ENCODE results near the gene RPS6KA2.

The RPS6KA2 gene

DNA sequence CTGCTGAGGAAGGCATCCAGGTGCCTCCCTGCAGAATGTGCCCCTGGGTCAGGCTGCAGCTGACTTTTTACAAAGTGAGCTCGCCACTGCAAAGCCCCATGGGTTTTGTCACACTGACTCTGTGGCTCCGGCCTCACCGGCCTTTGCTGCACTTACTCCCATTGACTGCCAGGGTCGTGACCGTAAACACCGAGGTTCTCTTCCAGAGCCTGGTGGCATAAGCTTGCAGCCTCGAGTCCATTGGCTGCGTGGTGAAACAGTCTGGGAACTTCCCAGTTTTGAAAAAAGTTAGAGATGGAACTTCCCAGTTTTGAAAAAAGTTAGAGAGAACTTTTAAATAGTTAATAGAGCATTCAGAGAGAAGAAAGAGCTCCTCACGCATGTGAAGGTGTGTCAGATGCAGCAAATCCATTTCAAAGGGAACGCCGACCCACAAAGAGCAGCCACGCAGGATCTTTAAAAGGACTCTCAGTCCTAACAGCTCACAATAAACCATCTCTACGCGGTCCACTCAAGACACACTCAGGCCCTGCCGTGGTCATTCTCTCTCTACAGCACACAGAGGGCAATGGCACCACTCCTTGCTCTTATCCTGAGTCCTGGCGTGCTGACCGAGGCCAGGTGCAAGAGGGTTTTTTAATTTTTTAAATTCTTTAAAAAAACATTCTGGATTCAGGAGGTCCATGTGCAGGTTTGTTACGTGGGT is 53.4 kb downstream of the RPS6KA2 start:
- DNase-seq (ENCODE audit: low read depth in 2 of 2): no peak

DNA sequence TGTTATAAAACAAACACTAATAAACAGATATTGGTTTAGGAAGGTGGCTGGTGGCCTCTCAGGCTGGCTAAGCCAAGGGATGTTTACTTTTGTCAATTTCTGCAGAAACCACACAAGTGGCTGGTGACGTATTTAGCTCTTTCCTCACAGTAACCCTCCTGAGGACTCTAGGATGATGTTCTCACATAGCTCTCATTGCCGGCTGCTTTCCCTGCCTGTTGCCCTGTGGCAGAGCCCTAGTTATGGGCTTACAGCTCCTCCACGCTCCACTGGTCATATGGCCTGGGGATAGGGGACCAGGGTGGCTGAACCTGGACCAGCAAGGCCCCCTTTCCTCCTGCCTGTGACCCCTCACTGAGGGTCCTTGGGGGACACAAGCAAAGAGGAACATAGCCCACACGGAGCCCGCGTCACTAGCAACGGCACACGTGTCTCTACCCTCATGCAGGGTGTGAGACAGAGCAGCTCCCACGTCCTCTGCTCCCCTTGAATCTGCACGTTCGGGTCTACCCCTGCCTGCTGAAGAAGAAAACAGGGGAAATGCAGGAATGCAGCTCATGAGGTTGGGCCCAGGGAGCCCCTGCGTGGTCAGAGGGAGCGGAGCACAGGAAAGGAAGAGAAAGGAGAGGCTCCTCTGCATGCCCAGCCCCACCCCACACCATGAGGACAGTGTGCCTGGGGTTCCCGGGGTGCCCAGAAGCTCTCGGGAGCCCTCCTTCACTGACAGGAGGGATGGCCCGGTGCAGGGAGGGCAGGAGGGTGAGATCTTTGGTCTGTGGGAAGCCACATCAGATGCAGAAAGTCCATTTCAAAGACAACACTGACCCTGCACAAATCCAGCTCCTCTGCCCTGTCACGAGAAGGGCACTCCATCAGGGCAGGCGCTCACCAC is 54.4 kb downstream of the RPS6KA2 start:
- no peak for DNase-seq (ENCODE audit: low read depth in 2 of 2)

DNA sequence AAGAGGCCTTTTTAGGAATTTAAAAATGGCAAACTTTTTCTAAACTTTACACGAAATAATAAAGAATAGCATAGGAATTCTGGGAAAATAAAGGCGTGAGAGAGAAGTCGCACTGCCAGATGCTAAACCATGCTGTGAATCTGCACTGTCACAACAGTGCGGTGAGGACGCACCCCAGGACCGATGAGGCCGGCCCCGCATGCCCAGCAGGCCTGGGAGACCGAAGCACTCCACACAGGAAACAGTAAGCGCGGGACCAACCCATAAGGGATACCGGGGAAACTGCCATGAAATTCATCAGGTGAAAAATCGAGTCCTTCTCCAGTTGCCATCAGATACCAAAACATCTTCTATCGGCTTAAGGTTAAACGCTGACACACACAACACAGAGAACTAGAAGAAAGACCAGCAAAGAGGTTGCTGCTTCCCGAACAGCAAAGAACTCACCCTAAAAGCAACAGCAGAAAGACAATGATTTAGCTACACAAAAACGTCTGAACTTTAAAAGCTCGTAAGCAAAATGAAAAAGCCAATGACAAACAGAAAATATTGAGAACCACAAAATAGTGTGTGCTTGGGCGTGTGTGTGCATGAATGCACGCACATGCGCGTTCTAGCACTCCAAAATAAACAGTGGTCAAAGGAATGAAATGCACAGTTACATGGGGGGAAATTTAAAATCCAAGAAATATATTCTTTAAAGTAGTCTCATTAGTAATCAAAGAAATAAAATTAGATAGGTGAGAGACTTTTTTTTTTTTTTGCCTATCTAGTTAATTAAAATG is 55.9 kb downstream of the RPS6KA2 start:
- DNase-seq (ENCODE audit: low read depth in 2 of 2): no peak

DNA sequence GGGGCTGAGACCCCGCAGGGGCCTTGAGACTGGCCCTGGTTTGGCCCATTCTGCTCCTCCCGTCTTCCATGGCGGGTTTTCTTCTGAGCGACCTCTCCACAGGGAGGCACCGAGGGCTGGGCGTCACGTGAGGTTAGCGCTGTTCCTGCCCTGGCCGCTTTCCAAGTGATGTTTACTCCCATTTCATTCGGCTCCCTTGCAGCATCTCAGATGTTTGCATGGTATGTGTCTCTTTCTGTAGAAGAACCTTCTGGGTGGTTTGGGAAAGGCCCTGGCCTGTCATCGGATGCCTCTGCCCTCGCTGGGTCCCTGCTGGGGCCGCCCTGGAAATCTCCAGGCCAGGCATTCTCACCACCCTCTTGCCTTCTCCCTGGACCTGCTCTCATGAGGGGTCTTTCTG is 57.8 kb downstream of the RPS6KA2 start:
- no peak for DNase-seq (ENCODE audit: low read depth in 2 of 2)

DNA sequence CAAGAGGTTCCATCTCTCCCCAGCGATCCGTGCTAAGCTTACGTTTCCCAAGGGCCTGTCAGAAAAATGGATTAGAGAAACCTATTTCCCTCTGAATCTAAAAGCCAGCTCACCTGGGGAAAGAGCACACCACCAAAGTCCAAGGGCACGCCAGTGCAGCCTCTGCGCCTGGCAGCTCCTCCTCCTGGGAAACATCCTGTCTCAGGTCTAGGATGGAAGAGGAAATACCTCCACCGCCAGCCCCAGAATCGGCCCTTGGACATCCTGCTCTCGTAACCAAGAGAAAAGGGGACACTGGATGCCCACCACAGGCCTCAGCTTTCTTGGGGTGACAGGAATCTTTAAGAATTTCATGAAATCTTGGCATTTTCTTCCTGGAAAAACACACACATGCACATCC is 59.2 kb downstream of the RPS6KA2 start:
- DNase-seq (ENCODE audit: low read depth in 2 of 2): no peak

DNA sequence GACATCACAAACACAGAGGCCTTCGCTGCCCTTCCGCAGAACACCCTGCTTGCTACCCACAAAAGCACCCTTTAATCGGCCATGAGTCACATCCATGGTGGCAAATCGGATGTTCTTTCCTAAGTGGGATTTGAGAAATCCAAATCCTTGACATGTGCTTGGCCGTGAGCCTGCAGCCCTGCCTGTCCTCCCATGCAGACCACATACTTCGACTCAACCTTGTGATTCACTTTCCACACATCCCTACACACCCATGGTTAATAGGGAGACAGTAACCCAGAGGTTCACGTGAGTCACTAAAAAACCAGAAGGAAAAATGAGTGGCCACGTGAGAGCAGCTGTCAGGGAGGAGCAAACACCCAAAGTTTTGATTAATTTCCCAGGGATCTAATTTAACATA is 59.9 kb downstream of the RPS6KA2 start:
- DNase-seq (ENCODE audit: low read depth in 2 of 2): no peak

DNA sequence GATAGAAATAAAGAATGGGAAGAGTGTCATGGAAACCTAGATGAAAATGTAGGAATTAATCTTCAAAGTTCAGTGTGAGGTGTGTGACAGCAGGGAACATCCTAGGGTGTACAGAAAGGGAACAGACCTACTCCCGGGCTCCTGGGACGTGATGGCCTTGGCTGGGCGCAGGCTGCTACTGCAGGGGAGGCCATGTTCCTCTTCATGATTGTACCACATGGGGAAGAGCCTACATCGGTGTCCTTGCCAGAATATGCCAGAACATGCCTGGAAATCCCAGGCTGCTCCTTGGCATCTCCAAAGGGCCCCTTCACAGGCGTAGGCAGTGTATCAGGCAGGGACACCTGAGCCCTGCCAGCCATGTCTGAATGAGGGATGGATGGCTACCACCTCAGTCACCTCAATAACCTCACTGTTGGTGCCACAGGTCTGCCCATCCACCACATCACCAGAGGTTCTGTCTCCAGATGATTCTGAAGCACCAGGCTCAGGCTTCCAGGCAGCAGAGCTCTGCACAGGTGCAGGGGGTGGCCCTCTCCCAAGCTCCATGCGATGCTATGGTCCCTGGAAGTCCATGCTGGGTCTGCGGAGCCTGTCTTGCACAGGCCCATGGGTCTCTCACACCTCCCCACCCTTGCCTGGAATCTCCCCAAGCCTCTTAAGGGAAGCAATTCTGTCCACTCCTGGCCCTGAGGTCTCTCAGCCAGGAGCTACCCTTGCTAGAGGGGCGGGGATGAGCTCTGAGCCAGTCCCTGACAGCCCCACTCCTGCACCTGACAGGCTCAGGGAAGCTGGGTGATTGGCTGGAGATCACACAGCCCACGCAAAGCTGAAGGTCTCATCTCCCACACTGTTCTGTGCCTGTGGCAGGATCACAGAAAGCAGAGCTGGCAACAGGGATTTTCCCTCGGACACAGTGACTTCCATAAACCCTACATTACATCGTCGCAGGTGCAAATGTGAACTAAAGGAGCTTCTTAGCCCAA is 60.7 kb downstream of the RPS6KA2 start:
- no peak for DNase-seq (ENCODE audit: low read depth in 2 of 2)

DNA sequence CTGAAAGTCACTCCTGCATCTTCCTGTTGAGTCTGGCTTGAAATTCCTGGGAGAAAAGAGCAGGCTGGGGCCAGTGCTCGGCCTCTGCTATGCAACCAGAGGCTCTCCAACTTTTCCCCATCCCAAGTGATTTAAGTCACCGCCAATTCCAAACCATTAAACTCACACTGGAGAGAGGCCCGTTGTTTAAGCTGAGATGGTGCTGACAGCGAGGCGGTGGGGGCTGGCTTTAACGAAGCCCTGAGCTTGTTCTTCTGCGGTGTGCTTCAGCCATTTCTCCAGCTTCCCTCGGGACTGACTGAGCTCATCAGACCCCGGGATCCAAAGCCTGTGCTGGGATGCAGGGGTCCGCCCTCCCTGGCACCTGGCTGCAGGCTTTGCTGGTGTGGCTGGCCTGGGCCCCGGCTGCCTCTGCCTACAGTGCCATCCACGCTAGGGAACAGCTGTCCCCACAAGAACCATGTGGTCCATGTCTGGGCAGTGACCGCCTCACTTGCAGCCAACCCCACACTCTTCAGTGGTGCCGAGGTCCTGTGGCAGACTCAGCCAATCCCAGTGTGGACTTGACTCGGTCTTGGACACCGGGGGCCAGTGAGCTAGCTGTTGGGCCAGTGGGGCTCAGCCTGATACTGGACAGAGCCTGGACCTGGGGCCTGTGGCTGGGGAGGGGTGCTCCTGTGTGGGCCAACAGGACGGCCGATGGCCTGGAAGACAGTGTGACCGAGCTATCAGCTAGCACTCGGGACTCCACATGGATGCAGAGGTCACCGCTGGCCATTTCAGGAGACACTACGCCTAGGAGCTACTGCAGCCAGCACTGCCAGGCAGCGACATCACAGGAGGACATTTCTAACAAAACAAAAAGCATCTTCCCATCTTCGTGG is 61.7 kb downstream of the RPS6KA2 start:
- DNase-seq (ENCODE audit: low read depth in 2 of 2): no peak

DNA sequence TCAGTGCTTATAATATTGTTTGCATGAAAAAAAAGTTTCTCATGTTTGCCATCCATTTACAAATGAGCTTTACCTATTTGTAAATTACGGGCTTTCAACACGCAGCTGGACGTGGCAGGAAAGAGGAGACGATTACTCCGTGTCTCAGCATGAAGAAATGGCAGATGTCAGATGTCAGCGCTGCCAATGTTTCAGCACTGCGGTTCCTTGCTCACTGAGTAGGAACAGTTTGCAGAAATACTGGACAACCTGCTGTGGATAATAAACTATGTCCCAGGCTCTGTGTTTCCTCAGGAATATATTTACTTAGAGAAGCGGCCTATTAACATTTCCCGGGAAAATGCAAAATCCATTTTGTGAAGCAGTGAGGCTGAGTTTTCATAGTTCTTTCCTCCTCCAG is 63.2 kb downstream of the RPS6KA2 start:
- no peak for DNase-seq (ENCODE audit: low read depth in 2 of 2)

DNA sequence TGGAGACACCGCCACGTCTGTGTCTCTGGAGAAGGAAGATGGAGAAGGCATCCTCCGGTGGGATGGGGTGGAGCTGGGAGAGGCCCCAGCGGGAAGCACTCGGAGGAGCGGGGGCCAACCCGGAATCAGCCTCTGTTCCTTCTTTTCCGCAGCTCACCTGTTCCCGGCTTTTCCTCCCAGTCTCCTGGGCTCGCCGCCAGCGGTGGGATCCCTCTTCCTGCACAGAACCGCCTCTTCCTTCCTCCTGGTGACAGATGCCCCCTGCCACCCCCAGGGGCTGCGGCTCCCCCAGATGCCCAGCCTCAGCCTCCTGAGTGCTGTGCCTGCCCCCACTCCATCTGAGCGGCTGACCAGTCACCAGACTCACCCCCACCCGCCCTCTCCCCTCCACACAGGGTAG is 63.9 kb downstream of the RPS6KA2 start:
- no peak for DNase-seq (ENCODE audit: low read depth in 2 of 2)

DNA sequence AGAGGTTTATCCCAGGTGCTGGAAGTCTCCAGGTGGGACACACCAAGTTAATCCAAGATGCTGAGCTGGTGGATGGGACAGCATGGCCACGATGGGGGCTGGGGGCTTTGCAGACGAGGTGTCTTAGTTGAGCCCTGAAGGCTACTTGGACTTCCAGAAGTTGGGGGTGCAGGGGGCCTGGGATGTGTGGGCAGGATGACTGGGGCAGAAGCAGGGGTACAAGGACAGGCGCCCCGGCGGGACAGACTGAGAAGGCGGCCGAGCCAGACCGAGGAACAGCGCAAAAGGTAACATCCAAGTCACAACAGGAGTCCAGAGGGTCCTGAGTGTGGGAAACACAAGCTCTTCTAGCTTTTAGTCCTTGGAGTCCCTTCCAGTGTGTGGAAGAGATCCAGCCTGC is 64.3 kb downstream of the RPS6KA2 start:
- DNase-seq (ENCODE audit: low read depth in 2 of 2): no peak

DNA sequence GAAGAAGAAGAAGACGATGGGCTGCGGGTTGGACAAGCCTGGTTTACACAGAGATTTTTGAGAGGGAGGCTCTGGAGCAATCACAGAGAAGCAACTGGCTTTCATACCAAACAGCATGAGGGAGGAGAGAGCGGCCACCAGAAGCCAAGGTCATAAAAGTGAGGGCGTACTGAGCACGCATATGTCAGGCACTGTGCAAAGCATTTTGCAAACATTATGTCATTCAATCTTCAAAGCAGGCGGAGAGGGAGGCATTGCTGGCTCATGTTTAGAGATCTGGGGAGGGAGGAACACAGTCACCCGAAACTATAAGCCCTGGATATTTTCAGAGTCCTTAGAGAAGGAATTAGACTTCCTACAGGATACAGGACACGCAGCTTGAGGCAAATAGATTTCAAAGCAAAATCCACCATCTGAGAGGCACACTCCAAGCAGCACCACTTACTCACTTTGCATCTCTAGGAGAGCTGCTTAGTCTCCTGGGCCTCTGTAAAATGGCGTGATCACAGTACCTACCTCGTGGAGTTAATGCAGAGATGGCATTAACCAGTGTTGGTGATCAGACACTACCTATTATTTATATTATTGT is 65.2 kb downstream of the RPS6KA2 start:
- DNase-seq (ENCODE audit: low read depth in 2 of 2): no peak

DNA sequence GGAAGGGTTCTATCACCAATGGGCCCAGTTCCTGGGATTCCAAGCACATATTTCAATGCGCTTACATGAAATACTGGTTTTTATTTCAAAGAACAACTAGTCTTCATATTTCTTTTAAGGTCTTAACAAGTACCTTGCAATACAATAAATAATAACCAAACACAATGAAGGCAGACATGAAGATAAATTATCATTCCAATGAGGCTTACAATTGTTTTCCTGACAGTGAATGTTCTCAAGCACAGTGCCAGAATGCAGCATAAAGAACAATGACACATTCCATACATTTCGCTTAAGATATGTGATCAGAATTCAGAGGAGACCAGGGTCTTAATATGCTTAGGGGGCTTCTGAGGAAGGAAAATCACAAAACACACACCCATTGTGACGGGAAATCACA is 66.8 kb downstream of the RPS6KA2 start:
- no peak for DNase-seq (ENCODE audit: low read depth in 2 of 2)

DNA sequence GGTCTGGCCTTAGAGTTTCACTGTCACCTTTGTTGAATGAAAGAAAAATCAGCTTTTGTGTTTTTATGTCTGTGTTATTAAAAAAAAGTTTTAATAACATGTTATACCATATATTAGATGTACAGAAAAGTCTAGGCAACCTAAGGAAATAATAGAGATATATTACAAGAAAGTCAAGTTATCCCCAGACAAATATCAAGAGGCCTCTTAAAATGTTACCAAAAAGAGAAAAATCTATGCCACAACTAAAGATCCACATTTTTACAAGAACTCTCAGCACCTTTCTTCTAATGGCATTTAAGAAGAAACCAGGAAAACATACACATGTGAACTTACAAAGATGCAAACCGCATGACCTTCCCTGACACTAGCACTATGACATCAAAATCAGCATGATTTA is 67.4 kb downstream of the RPS6KA2 start:
- no peak for DNase-seq (ENCODE audit: low read depth in 2 of 2)

DNA sequence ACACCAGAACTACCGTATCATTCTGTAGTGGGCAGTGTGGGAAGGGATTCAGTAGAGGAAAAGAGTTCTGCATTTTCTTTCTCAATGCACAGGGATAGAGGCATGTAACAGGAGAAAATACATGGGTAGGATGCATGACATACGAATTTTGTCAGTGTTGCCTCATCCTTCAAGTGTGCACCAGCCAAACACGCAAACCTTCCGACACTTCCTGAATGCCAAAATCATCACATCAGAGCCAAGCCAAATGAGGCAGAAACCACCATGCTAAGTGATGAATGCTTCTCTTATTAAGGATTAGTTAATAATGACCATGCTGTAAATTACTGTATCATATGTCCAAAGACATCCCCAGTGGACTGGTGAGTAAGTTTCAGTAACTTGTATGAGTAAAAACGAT is 67.8 kb downstream of the RPS6KA2 start:
- DNase-seq (ENCODE audit: low read depth in 2 of 2): no peak

DNA sequence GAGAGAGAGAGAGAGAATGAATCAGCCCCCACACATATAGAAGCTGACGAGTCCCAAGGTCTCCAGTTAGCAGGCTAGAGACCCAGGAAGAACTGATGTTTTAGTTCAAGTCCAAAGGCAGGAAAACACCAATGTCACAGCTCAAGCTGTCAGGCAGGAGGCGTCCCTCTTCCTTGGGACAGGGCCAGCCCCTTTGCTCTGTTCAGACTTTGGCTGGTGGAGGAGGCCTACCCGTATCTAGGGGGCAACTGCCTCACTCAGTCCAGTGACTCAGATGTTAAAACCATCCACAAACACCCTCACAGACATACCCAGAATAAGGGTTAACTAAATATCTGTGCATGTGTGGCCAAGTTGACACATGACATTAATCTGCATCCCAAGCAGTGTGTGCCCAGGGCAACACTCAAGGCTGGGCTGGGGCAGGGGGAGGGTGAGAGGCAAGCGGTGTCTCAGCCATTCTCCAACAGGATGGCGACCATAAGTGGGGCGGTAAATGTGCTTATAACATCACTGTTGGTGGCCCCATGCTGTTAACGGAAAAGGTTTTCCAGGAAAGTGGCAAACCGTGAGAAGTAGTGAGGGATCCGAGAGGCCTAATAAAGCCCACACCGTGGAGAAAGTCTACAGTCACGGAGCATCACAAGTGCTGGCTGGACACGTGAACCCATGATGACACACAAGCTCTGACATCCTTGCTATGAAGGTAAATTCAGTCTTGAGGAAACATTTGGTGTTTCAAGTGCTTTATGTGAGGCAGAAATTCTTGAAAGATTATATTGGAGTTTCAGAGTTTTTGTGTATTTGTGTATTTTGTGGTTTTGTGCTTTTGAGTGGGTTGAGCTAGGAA is 68.7 kb downstream of the RPS6KA2 start:
- no peak for DNase-seq (ENCODE audit: low read depth in 2 of 2)

DNA sequence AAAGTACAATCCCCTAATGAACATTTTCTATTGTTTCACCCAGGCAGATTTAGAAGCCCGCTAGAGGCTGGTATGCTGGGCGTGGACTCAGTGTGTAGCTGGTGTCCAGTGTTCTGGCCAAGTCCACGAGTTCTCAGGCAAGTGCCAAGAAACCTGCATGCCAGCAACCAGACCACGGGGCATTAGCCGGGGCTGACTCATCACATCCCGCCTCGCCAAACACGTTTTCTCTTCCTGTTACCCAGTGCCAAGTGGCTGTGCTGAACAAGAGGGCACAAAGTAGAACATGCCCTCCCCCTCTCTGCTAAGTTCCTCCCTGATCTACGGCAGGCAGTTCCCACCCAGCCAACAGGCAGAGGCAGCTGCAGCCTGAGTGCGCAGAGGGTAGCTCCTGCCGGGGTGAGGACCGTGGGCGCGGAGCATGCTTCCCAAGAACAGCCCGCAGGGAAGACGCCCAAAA is 70.2 kb downstream of the RPS6KA2 start:
- no peak for DNase-seq (ENCODE audit: low read depth in 2 of 2)

DNA sequence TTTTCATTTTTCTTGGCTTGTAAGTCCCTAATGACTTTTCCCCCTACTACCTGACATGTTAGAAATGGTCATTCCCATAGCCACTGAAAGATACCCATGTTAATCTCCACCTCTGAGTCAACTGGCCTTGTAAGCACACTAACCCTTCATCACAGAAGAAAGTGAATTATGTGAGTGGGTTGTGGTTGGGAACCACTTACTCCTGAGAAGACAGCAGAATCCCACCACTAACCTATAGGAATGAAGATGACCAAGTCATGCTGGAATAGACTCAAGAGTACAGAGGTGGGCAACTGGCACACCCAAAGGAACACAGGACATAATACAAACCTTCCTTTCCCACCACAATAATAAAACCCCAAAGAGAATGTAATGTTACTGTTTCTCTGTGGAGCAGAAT is 70.7 kb downstream of the RPS6KA2 start:
- no peak for DNase-seq (ENCODE audit: low read depth in 2 of 2)

DNA sequence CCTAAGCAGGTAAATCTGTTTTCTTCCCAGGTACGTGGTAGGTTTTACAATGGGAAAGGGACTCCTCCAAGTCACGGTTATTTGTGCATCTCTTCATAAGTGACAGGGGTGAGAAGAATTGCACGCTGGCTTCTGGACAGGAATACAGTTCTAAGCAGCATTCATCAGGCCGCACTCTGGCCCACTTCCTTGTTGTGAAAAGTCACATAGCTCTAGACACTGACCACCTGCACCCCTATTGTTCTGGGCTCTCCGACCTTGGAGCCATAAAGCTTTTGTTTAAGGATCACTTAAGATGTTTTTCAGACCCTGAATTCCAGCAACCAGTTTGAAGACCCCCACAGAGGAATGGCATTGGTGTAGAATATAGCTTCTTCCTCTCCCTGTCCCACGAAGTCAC is 72.0 kb downstream of the RPS6KA2 start:
- DNase-seq (ENCODE audit: low read depth in 2 of 2): no peak
